SK-N-SH (cell line): ENCODE data around the gene CBFA2T3. TPM values are rescaled to one million over a fixed set of nuclear protein-coding genes. Genes with fewer than 3 reads are reported as not detected.

Experiments used
- CTCF ChIA-PET: fragments of 300-600, 350-600 bp; formaldehyde crosslinking; extraction: SDS; loops from one replicate; lab custom pipeline; 2021; lab: Yijun Ruan, JAX
- POLR2A ChIA-PET: fragments of 350-600 bp; sonication (Branson Sonifier 250); formaldehyde crosslinking; extraction: SDS; loops from one replicate; lab custom pipeline; 2020; ENCODE audit warnings: antibody characterized with exemption, inconsistent platforms; lab: Yijun Ruan, JAX
- DNase-seq: peaks from one replicate; pipeline ENCODE4 v3.0.0; 2012
- H2AFZ ChIP-seq: fragments of 200-600 bp; sonication (generic); 2 replicates; pipeline ENCODE4 v1.8.1; 2016; ENCODE audit warnings: antibody characterized with exemption, mild to moderate bottlenecking, low read depth
- H3F3A ChIP-seq: fragments of 200-600 bp; sonication (generic); replicated peaks from 2 replicates; pipeline ENCODE3; 2016; ENCODE audit warnings: antibody characterized with exemption, mild to moderate bottlenecking; ENCODE audit not compliant: insufficient read depth
- H3K27ac ChIP-seq, 2 experiments: fragments of 200-500 bp in 1 of 2; fragments of 200-600 bp in 1 of 2; sonication (Bioruptor generic) in 1 of 2; sonication (generic), shearing (Covaris generic) in 1 of 2; 2 replicates each; pipeline versions ENCODE4 v1.5.1 to v1.6.1; 2014 to 2016; ENCODE audit warnings: low read depth in 2 of 2, inconsistent platforms in 1 of 2, low read length in 1 of 2, mild to moderate bottlenecking in 1 of 2, mixed read lengths in 1 of 2
- H3K27me3 ChIP-seq: fragments of 200-600 bp; sonication (generic), shearing (Covaris generic); 2 replicates; pipeline ENCODE4 v1.6.1; 2016; ENCODE audit warnings: mixed run types; ENCODE audit not compliant: insufficient read depth
- H3K36me3 ChIP-seq, 2 experiments: fragments of 200-500 bp in 1 of 2; fragments of 200-600 bp in 1 of 2; sonication (Bioruptor generic) in 1 of 2; sonication (generic) in 1 of 2; replicated peaks in 1 of 2; 2 replicates each; pipeline versions ENCODE3 to v1.5.1; 2014 to 2016; ENCODE audit warnings: low read length in 1 of 2, mild to moderate bottlenecking in 1 of 2; ENCODE audit not compliant: insufficient read depth in 2 of 2, control insufficient read depth in 1 of 2
- H3K4me1 ChIP-seq, 2 experiments: fragments of 200-500 bp in 1 of 2; fragments of 200-600 bp in 1 of 2; sonication (Bioruptor generic) in 1 of 2; sonication (generic), shearing (Covaris generic) in 1 of 2; 2 replicates each; pipeline versions ENCODE4 v1.5.1 to v1.6.1; 2014 to 2016; ENCODE audit warnings: low read depth in 1 of 2, low read length in 1 of 2, mixed run types in 1 of 2; ENCODE audit not compliant: insufficient read depth in 2 of 2, control insufficient read depth in 1 of 2
- H3K4me2 ChIP-seq: fragments of 200-600 bp; sonication (generic), shearing (Covaris generic); 2 replicates; pipeline ENCODE4 v1.6.1; 2017; ENCODE audit warnings: mixed run types
- H3K4me3 ChIP-seq, 2 experiments: fragments of 200-500 bp in 1 of 2; fragments of 200-600 bp in 1 of 2; sonication (Bioruptor generic) in 1 of 2; sonication (generic), shearing (Covaris generic) in 1 of 2; 2 replicates each; pipeline versions ENCODE4 v1.5.1 to v1.8.1; 2014 to 2016; ENCODE audit warnings: low read depth in 2 of 2, inconsistent platforms in 1 of 2, low read length in 1 of 2, mild to moderate bottlenecking in 1 of 2, mixed read lengths in 1 of 2, moderate library complexity in 1 of 2
- H3K79me2 ChIP-seq: fragments of 200-600 bp; sonication (generic); 2 replicates; pipeline ENCODE4 v1.8.1; 2017; ENCODE audit warnings: mild to moderate bottlenecking; ENCODE audit not compliant: insufficient read depth
- H3K9ac ChIP-seq: fragments of 200-600 bp; sonication (generic); 2 replicates; pipeline ENCODE4 v1.6.1; 2017; ENCODE audit warnings: mixed run types
- H3K9me2 ChIP-seq: fragments of 200-600 bp; sonication (generic); 2 replicates; pipeline ENCODE4 v1.6.1; 2017; ENCODE audit warnings: mixed run types
- H3K9me3 ChIP-seq: fragments of 200-600 bp; sonication (generic); 2 replicates; pipeline ENCODE4 v1.6.1; 2017; ENCODE audit warnings: mixed run types, mild to moderate bottlenecking, moderate library complexity
- H4K20me1 ChIP-seq: fragments of 200-600 bp; sonication (generic); 2 replicates; pipeline ENCODE4 v1.6.1; 2017; ENCODE audit warnings: mild to moderate bottlenecking, mixed run types; ENCODE audit not compliant: insufficient read depth
- CHD2 ChIP-seq: fragments of 150-350 bp; IDR thresholded peaks from 2 replicates; pipeline ENCODE4 v1.6.1; 2018; ENCODE audit warnings: low read length; ENCODE audit not compliant: partially characterized antibody
- ELF1 ChIP-seq: IDR thresholded peaks from 2 replicates; pipeline ENCODE4 v1.4.0; 2012
- EP300 ChIP-seq, 2 experiments: IDR thresholded peaks; 2 replicates each; pipeline versions ENCODE4 v1.4.0 to v1.6.1; 2012; ENCODE audit warnings: borderline replicate concordance in 1 of 2, low read depth in 1 of 2, low read length in 1 of 2
- EZH2phosphoT487 ChIP-seq: fragments of 200-600 bp; sonication (generic); IDR thresholded peaks from 2 replicates; pipeline ENCODE4 v1.6.1; 2017; ENCODE audit warnings: low read depth, mixed run types, mild to moderate bottlenecking, antibody characterized with exemption, moderate library complexity, borderline replicate concordance
- FOXJ3 ChIP-seq: sonication (generic); formaldehyde crosslinking; IDR thresholded peaks from 2 replicates; pipeline ENCODE4 v1.5.1; 2020; ENCODE audit warnings: mild to moderate bottlenecking, missing genetic modification reagents
- GATA2 ChIP-seq: sonication (generic); formaldehyde crosslinking; IDR thresholded peaks from 2 replicates; pipeline ENCODE4 v1.5.0; 2020; ENCODE audit warnings: mild to moderate bottlenecking, missing genetic modification reagents
- MEF2A ChIP-seq: IDR thresholded peaks from 2 replicates; pipeline ENCODE4 v1.4.0; 2012; ENCODE audit warnings: low read depth, borderline replicate concordance
- MXI1 ChIP-seq: IDR thresholded peaks from 2 replicates; pipeline ENCODE4 v1.6.1; 2012; ENCODE audit warnings: mild to moderate bottlenecking, low read depth, low read length, improper control_type of control experiment
- POLR2AphosphoS5 ChIP-seq: IDR thresholded peaks from 2 replicates; pipeline ENCODE4 v1.6.1; 2012; ENCODE audit warnings: low read depth, low read length
- RCOR1 ChIP-seq: fragments of 150-350 bp; IDR thresholded peaks from 2 replicates; pipeline ENCODE4 v1.6.1; 2017; ENCODE audit warnings: antibody characterized with exemption, low read length
- RFX5 ChIP-seq: IDR thresholded peaks from 2 replicates; pipeline ENCODE4 v1.6.1; 2012; ENCODE audit warnings: mild to moderate bottlenecking, improper control_type of control experiment, low read length
- TAF1 ChIP-seq: IDR thresholded peaks from 2 replicates; pipeline ENCODE4 v1.6.1; 2012; ENCODE audit warnings: low read depth, mild to moderate bottlenecking, low read length, moderate library complexity, borderline replicate concordance
- TCF12 ChIP-seq: IDR thresholded peaks from 2 replicates; pipeline ENCODE4 v1.4.0; 2012
- TEAD4 ChIP-seq: IDR thresholded peaks from 2 replicates; pipeline ENCODE4 v1.4.0; 2012; ENCODE audit warnings: mild to moderate bottlenecking, borderline replicate concordance; ENCODE audit not compliant: insufficient read depth
- YY1 ChIP-seq: IDR thresholded peaks from 2 replicates; pipeline ENCODE4 v1.4.0; 2012; ENCODE audit warnings: low read depth, mild to moderate bottlenecking
- WGBS: methylation state at CpG from one replicate; pipeline ENCODE4 v1.1.6; 2017; ENCODE audit warnings: low lambda C conversion rate; 5-methylcytosine and 5-hydroxymethylcytosine counted together
- polyA plus RNA-seq, 3 experiments: library from polyadenylated mRNA; depleted of rRNA; stranded (reverse); fragments of >200 nt; gene quantifications; 2 replicates each; pipeline ENCODE4 v1.2.3, GENCODE V29; 2012
- TF ChIP-seq, protein P1 (sequence below): fragments of 150-350 bp; IDR thresholded peaks from 2 replicates; pipeline ENCODE4 v1.6.1; 2017; ENCODE audit warnings: antibody characterized with exemption, low read length, low read depth, borderline replicate concordance
- TF ChIP-seq, protein P2 (sequence below): fragments of 200-600 bp; sonication (generic); IDR thresholded peaks from 2 replicates; pipeline ENCODE4 v1.6.1; 2017; ENCODE audit warnings: antibody characterized with exemption, mild to moderate bottlenecking, moderate library complexity
- TF ChIP-seq, protein P3 (sequence below): IDR thresholded peaks from 2 replicates; pipeline ENCODE4 v1.6.1; 2012; ENCODE audit warnings: mild to moderate bottlenecking, low read depth, low read length, moderate library complexity
- TF ChIP-seq, protein P4 (sequence below): IDR thresholded peaks from 2 replicates; pipeline ENCODE4 v1.4.0; 2012; ENCODE audit warnings: low read depth
- TF ChIP-seq, protein P5 (sequence below): fragments of 150-350 bp; IDR thresholded peaks from 2 replicates; pipeline ENCODE4 v1.6.1; 2016; ENCODE audit warnings: mild to moderate bottlenecking, low read depth, low read length

The CBFA2T3 gene
- polyA plus RNA-seq, 1 of the 3 experiments (the other 2 are of a cell fraction) = not detected

DNA sequence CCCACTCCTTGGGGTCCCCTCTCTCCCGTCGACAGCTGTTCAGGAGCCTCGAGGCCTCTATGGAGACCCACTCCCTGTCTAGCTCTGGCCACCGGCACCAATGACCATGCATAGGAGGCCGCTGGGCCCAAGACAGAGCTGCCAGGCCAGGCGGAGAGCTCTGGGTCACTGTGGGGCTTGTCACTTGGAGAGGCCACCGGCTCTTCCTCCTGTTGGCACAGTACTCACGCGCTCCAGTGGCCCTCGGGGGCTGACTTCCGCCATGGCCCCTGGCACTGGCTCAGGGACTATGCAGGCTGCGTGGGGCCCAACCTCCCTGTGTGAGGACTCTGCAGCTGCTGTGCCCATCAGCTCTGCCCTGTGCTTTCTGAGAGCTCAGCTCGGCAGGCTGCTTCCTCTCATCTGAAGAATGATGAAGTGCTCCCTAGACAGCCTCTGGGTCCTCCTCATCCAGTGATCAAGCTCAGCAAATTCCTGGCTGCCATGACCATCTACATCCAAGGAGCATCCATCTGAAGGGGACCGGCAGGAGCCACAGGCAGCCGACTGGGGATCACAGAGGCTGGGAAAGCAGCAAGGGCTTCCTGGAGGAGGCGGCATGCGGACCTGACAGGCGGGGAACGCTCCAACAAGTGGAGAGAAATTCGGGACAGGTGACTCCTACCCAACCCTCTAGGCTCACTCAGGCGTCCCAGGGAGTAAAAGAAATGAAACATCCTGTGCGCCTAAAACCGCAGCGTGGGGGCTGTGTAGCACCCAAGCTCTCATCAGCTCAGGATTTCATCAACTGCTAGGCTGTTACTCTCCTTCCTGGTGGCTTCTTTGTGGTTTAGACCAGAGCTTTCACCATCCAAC, 137.0 kb downstream of the CBFA2T3 start:
- no peaks in the 10 kb centered on the region for H3K9me2 ChIP-seq
- ChIA-PET CTCF (interaction anchor here (1.7 kb wide), 2 partner anchors 18 to 23 kb away, joined by 4 to 5 read pairs; no protein-coding TSS in a partner anchor), POLR2A (interaction anchor here (0.5 kb wide), 1 partner anchor 38 kb away, joined by 4 read pairs; no protein-coding TSS in a partner anchor)
- H3K4me1 ChIP-seq = no peaks in the 10 kb centered on the region
- H3K9ac ChIP-seq = no peak overlapping the region
- no peak overlapping the region for H2AFZ ChIP-seq
- TF ChIP-seq TEAD4 (no peak), EP300 (IDR thresholded peaks at IDR 0.05; ENCODE audit: borderline replicate concordance in 1 of 2, low read depth in 1 of 2, low read length in 1 of 2) (no peak), TCF12 (no peak), RCOR1 (no peak), TAF1 (no peak), RFX5 (no peak), EZH2phosphoT487 (no peak), CHD2 (no peak), YY1 (no peak), POLR2AphosphoS5 (no peak), GATA2 (CRISPR knock-in tag) (no peak), FOXJ3 (CRISPR knock-in tag) (no peak), ELF1 (no peak), MXI1 (no peak), MEF2A (no peak)
- TF ChIP-seq, protein P1, sequence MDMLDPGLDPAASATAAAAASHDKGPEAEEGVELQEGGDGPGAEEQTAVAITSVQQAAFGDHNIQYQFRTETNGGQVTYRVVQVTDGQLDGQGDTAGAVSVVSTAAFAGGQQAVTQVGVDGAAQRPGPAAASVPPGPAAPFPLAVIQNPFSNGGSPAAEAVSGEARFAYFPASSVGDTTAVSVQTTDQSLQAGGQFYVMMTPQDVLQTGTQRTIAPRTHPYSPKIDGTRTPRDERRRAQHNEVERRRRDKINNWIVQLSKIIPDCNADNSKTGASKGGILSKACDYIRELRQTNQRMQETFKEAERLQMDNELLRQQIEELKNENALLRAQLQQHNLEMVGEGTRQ = no peak
- TF ChIP-seq, protein P2, sequence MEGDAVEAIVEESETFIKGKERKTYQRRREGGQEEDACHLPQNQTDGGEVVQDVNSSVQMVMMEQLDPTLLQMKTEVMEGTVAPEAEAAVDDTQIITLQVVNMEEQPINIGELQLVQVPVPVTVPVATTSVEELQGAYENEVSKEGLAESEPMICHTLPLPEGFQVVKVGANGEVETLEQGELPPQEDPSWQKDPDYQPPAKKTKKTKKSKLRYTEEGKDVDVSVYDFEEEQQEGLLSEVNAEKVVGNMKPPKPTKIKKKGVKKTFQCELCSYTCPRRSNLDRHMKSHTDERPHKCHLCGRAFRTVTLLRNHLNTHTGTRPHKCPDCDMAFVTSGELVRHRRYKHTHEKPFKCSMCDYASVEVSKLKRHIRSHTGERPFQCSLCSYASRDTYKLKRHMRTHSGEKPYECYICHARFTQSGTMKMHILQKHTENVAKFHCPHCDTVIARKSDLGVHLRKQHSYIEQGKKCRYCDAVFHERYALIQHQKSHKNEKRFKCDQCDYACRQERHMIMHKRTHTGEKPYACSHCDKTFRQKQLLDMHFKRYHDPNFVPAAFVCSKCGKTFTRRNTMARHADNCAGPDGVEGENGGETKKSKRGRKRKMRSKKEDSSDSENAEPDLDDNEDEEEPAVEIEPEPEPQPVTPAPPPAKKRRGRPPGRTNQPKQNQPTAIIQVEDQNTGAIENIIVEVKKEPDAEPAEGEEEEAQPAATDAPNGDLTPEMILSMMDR = no peak
- TF ChIP-seq, protein P3, sequence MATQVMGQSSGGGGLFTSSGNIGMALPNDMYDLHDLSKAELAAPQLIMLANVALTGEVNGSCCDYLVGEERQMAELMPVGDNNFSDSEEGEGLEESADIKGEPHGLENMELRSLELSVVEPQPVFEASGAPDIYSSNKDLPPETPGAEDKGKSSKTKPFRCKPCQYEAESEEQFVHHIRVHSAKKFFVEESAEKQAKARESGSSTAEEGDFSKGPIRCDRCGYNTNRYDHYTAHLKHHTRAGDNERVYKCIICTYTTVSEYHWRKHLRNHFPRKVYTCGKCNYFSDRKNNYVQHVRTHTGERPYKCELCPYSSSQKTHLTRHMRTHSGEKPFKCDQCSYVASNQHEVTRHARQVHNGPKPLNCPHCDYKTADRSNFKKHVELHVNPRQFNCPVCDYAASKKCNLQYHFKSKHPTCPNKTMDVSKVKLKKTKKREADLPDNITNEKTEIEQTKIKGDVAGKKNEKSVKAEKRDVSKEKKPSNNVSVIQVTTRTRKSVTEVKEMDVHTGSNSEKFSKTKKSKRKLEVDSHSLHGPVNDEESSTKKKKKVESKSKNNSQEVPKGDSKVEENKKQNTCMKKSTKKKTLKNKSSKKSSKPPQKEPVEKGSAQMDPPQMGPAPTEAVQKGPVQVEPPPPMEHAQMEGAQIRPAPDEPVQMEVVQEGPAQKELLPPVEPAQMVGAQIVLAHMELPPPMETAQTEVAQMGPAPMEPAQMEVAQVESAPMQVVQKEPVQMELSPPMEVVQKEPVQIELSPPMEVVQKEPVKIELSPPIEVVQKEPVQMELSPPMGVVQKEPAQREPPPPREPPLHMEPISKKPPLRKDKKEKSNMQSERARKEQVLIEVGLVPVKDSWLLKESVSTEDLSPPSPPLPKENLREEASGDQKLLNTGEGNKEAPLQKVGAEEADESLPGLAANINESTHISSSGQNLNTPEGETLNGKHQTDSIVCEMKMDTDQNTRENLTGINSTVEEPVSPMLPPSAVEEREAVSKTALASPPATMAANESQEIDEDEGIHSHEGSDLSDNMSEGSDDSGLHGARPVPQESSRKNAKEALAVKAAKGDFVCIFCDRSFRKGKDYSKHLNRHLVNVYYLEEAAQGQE = no peak
- TF ChIP-seq, protein P4, sequence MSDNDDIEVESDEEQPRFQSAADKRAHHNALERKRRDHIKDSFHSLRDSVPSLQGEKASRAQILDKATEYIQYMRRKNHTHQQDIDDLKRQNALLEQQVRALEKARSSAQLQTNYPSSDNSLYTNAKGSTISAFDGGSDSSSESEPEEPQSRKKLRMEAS = no peak
- TF ChIP-seq, protein P5, sequence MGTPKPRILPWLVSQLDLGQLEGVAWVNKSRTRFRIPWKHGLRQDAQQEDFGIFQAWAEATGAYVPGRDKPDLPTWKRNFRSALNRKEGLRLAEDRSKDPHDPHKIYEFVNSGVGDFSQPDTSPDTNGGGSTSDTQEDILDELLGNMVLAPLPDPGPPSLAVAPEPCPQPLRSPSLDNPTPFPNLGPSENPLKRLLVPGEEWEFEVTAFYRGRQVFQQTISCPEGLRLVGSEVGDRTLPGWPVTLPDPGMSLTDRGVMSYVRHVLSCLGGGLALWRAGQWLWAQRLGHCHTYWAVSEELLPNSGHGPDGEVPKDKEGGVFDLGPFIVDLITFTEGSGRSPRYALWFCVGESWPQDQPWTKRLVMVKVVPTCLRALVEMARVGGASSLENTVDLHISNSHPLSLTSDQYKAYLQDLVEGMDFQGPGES = no peak
- H3K27me3 ChIP-seq = no peaks in the 10 kb centered on the region
- H3K27ac ChIP-seq = no peak overlapping the region
- WGBS = 95% methylated on average over 17 of the region's 24 CpGs
- H3K36me3 ChIP-seq = peaks cover 0 to 23% of the 10 kb centered on the region in 2 experiments
- no peaks in the 10 kb centered on the region for H3F3A ChIP-seq
- no peak for DNase-seq
- no peak overlapping the region for H3K4me3 ChIP-seq
- no peaks in the 10 kb centered on the region for H3K9me3 ChIP-seq
- no peaks in the 10 kb centered on the region for H4K20me1 ChIP-seq
- H3K79me2 ChIP-seq = no peaks in the 10 kb centered on the region
- H3K4me2 ChIP-seq = no peak overlapping the region
